PC-9 (cell line): Measurements from ENCODE around the gene KCNH6.

Source experiments
- EZH2 ChIP-seq: fragments of 200-600 bp; sonication (generic); IDR thresholded peaks from 2 replicates; pipeline ENCODE4 v1.8.0; 2017; ENCODE audit warnings: antibody characterized with exemption, low read depth
- TF ChIP-seq, protein P1 (sequence below): fragments of 200-600 bp; sonication (generic); conservative IDR thresholded peaks from 2 replicates; pipeline ENCODE4 v1.6.1; 2017; ENCODE audit warnings: mixed run types, antibody characterized with exemption, mild to moderate bottlenecking, moderate library complexity

- TF ChIP-seq, protein P1, sequence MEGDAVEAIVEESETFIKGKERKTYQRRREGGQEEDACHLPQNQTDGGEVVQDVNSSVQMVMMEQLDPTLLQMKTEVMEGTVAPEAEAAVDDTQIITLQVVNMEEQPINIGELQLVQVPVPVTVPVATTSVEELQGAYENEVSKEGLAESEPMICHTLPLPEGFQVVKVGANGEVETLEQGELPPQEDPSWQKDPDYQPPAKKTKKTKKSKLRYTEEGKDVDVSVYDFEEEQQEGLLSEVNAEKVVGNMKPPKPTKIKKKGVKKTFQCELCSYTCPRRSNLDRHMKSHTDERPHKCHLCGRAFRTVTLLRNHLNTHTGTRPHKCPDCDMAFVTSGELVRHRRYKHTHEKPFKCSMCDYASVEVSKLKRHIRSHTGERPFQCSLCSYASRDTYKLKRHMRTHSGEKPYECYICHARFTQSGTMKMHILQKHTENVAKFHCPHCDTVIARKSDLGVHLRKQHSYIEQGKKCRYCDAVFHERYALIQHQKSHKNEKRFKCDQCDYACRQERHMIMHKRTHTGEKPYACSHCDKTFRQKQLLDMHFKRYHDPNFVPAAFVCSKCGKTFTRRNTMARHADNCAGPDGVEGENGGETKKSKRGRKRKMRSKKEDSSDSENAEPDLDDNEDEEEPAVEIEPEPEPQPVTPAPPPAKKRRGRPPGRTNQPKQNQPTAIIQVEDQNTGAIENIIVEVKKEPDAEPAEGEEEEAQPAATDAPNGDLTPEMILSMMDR, result no peak
- no peak for TF ChIP-seq EZH2
These were observed 46.7 kb upstream of the KCNH6 start for GRCh38 chr17:63476459-63476853.
